Testis (tissue), 3 donors: Measurements from ENCODE around the gene ABHD2. TPM values are rescaled to one million over a fixed set of nuclear protein-coding genes. Genes with fewer than 3 reads are reported as not detected.

Experiments
- DNase-seq: peaks from one replicate; pipeline ENCODE4 v3.0.0-alpha.2; 2019
- H3K27ac ChIP-seq, 2 donors: fragments of 200-600 bp; sonication (generic); one replicate each; pipeline ENCODE4 v1.5.1; 2019
- H3K27me3 ChIP-seq: fragments of 200-600 bp; sonication (generic); one replicate; pipeline ENCODE4 v1.5.1; 2019
- H3K36me3 ChIP-seq: fragments of 200-600 bp; sonication (generic); one replicate; pipeline ENCODE4 v1.5.1; 2017; ENCODE audit warnings: low read depth; ENCODE audit errors: missing control alignments
- H3K4me1 ChIP-seq: fragments of 200-600 bp; sonication (generic); one replicate; pipeline ENCODE4 v1.5.1; 2019
- H3K4me3 ChIP-seq, 2 donors: fragments of 200-600 bp; sonication (generic); one replicate each; pipeline ENCODE4 v1.5.1; 2017 to 2019
- H3K9me3 ChIP-seq: fragments of 200-600 bp; sonication (generic); one replicate; pipeline ENCODE4 v1.5.1; 2017
- POLR2A ChIP-seq: fragments of 450-650 bp; IDR thresholded peaks from one replicate; pipeline ENCODE4 v1.6.1; 2017; ENCODE audit warnings: antibody characterized with exemption, mild to moderate bottlenecking, moderate library complexity
- WGBS, 2 donors: methylation state at CpG; one replicate each; pipeline ENCODE4 v1.1.5; 2018; 5-methylcytosine and 5-hydroxymethylcytosine counted together
- intact Hi-C: fragments of 100-400 bp; cut with DNase I; formaldehyde crosslinking; loops from one replicate; pipeline ENCODE4 v1.15.1; 2023; ENCODE audit warnings: low total_unique reads
- polyA plus RNA-seq: library from polyadenylated mRNA; stranded (reverse); fragments of 350-450 nt; fragmentation: Illumina TruSeq; extraction: RNeasy Lipid Tissue Mini Kit (QIAGEN cat#74804); gene quantifications from one replicate; pipeline ENCODE4 v1.2.3, GENCODE V29; 2014; ENCODE audit warnings: low read depth, low replicate concordance; ENCODE audit not compliant: insufficient read depth
- total RNA-seq, 2 donors: library from RNA; depleted of rRNA; stranded (reverse); fragments of >200 nt; gene quantifications; one replicate each; pipeline ENCODE4 v1.2.3, GENCODE V29; 2016
- TF ChIP-seq, protein P1 (sequence below), 3 experiments: fragments of 450-650 bp in 2 of 3; fragments of 200-600 bp in 1 of 3; sonication (generic) in 1 of 3; IDR thresholded peaks; one replicate each; pipeline ENCODE4 v1.5.1; 2016 to 2019; ENCODE audit warnings: antibody characterized with exemption in 3 of 3, mild to moderate bottlenecking in 2 of 3, moderate library complexity in 1 of 3

Gene ABHD2
- total and polyA plus RNA-seq, 3 donors from 2014 or later: 82.5 to 214 (median 109) TPM

DNA sequence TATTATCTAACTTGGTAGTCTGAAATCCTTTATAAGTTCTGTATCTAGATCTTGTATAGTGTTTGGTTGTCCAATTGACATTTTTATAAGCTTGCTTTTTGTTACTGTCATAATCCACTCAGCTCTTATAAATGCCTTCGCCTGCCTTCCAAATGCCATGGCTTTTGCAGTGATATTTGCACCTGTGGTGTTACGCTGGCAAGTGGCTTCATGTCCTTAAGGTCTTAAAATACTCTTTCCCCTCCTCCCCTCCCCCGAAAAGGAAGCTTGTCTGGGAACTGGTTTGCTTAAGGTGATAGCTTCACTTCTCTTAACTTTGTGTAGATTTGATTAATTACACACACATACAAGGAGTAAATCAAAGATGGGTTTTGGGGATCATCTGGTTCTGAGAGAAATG is 62.0 kb downstream of the ABHD2 start:
- no peaks in the 10 kb centered on the region for H3K4me1 ChIP-seq
- no peaks in the 10 kb centered on the region for H3K9me3 ChIP-seq
- H3K27ac ChIP-seq: no peak overlapping the region
- no peak for TF ChIP-seq POLR2A
- TF ChIP-seq, protein P1, sequence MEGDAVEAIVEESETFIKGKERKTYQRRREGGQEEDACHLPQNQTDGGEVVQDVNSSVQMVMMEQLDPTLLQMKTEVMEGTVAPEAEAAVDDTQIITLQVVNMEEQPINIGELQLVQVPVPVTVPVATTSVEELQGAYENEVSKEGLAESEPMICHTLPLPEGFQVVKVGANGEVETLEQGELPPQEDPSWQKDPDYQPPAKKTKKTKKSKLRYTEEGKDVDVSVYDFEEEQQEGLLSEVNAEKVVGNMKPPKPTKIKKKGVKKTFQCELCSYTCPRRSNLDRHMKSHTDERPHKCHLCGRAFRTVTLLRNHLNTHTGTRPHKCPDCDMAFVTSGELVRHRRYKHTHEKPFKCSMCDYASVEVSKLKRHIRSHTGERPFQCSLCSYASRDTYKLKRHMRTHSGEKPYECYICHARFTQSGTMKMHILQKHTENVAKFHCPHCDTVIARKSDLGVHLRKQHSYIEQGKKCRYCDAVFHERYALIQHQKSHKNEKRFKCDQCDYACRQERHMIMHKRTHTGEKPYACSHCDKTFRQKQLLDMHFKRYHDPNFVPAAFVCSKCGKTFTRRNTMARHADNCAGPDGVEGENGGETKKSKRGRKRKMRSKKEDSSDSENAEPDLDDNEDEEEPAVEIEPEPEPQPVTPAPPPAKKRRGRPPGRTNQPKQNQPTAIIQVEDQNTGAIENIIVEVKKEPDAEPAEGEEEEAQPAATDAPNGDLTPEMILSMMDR (IDR thresholded peaks at IDR 0.05): no peak
- H3K4me3 ChIP-seq: no peak overlapping the region
- WGBS, 2 donors: 85 to 88% methylated on average over 3 of the region's 3 CpGs
- no peak for DNase-seq
- no peaks in the 10 kb centered on the region for H3K27me3 ChIP-seq
- intact Hi-C loops: no loop called here
- H3K36me3 ChIP-seq: no peaks in the 10 kb centered on the region

DNA sequence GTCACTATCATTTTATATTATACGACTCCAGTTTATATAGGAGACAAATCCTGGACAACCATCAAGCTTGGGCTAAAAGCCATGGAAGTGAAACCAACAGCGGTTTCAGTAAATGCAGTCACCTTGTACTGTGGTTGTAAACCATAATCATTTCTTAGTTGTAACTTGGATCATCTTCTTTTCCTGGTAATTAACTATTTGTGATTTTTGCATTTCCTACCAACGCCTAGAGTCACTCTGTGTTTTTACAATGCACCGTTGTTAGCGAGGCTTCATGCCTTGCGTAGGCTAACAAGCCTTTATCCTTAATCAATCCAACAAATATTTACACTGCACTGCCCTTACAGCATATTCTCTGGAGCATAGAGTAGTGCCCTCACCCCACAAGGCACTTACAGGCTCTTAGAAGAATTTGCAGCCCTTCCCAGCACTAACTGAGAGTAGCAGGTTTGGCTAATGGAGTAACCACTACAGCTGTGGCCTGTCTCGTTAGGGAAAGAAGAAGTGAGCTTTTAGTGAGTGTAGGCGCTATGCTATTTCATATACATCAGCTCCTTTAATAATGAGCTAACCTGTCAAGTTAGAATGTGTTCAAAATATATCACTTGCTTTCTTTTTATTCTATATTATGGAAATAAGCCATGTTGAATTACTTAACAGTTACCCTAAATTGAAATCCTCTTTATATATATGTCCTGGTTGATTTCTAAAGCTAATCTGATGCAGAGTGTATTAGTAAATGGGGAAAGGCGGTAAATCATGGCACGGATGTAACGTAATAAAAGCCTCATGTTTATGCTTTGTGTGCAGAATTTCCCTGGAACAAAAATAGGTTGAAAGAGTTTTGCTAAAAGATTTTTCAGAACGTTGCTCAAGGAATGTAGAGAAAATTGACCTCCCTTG is 62.8 kb downstream of the ABHD2 start:
- Histone ChIP-seq H3K27me3 (no peaks in the 10 kb centered on the region), H3K4me3 (no peak overlapping the region), H3K4me1 (no peaks in the 10 kb centered on the region), H3K36me3 (no peaks in the 10 kb centered on the region), H3K9me3 (no peaks in the 10 kb centered on the region), H3K27ac (no peak overlapping the region)
- DNase-seq: no peak
- TF ChIP-seq, protein P1 (IDR thresholded peaks at IDR 0.05): no peak
- TF ChIP-seq POLR2A: no peak
- 83 to 85% methylated on average over 12 of the region's 12 CpGs for WGBS, 2 donors
- intact Hi-C loops: no loop called here

DNA sequence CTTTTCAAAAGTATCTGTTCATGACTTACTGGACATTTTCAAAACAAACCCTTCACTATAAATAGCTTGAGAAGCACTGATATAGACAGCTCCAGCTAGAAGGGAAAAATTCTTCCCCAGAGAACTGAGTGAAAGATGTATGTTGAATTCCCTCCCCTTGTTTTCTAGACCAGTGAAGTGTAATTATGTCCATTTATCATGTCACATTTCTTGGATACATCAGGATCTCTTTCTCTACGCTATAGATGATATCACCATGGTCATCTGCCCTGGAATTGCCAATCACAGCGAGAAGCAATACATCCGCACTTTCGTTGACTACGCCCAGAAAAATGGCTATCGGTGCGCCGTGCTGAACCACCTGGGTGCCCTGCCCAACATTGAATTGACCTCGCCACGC is 66.9 kb downstream of the ABHD2 start:
- intact Hi-C loops: no loop called here
- TF ChIP-seq, protein P1 (IDR thresholded peaks at IDR 0.05): no peak
- TF ChIP-seq POLR2A: no peak
- H3K27me3 ChIP-seq: no peaks in the 10 kb centered on the region
- WGBS, 2 donors: 94 to 96% methylated on average over 10 of the region's 10 CpGs
- no peak overlapping the region for H3K4me3 ChIP-seq
- H3K4me1 ChIP-seq: no peaks in the 10 kb centered on the region
- no peaks in the 10 kb centered on the region for H3K9me3 ChIP-seq
- H3K36me3 ChIP-seq: no peaks in the 10 kb centered on the region
- DNase-seq: no peak
- no peak overlapping the region for H3K27ac ChIP-seq

DNA sequence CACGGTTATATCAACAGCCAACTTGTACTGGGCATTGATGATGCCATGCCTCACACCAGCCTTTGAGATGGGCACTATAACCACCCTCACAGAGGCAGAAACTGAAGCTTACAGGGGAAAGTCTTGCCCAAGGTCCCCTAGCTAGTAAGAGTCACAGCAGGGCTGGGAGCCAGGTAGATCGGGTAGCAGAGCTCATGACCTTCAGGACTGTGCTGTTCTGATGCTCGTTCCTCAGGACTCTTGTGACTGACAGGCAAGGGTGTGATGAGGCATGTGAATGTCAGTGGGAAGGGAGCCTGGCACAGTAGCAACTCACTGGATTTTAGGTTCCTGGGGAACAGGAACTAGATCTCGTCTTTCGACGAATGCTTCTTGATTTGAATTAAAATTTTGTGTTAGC is 67.4 kb downstream of the ABHD2 start:
- Histone ChIP-seq H3K27ac (no peak overlapping the region), H3K36me3 (no peaks in the 10 kb centered on the region), H3K27me3 (no peaks in the 10 kb centered on the region), H3K9me3 (no peaks in the 10 kb centered on the region), H3K4me1 (no peaks in the 10 kb centered on the region), H3K4me3 (no peak overlapping the region)
- intact Hi-C loops: no loop called here
- WGBS, 2 donors: 80 to 87% methylated on average over 6 of the region's 6 CpGs
- DNase-seq: no peak
- TF ChIP-seq, protein P1 (IDR thresholded peaks at IDR 0.05): no peak
- no peak for TF ChIP-seq POLR2A

DNA sequence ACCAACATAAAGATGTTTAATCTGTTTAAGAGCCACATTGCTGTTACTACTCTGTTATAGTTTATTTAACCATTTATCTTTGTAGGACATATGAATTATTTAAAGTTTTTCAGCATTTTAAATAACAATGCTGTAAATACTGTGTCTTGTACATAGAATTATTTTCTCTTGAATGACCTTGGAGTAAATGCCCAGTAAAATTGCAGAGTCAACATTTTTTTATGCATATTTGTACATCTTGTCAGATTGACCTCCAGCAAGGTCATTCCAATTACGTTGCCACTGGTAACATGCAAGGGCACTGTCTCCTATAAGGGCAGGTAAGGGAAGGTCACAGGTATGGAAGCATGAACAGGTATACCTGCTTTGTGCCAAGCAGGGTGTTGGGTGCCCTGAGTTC is 68.8 kb downstream of the ABHD2 start:
- 38 to 60% methylated on average over 1 of the region's 1 CpG for WGBS, 2 donors
- Histone ChIP-seq H3K36me3 (no peaks in the 10 kb centered on the region), H3K27ac (no peak overlapping the region), H3K4me3 (no peak overlapping the region), H3K27me3 (no peaks in the 10 kb centered on the region), H3K9me3 (no peaks in the 10 kb centered on the region), H3K4me1 (no peaks in the 10 kb centered on the region)
- intact Hi-C loops: no loop called here
- no peak for DNase-seq
- TF ChIP-seq POLR2A: no peak
- TF ChIP-seq, protein P1 (IDR thresholded peaks at IDR 0.05): no peak
